GM19463 (cell line): ENCODE results near the gene RBMX.

Experiments
- ATAC-seq: cut with Tn5 transposase; IDR thresholded peaks from one replicate; pipeline ENCODE4 v1.9.1; 2021; ENCODE audit warnings: mild to moderate bottlenecking, moderate library complexity; ENCODE audit not compliant: unreplicated experiment

RBMX gene

DNA sequence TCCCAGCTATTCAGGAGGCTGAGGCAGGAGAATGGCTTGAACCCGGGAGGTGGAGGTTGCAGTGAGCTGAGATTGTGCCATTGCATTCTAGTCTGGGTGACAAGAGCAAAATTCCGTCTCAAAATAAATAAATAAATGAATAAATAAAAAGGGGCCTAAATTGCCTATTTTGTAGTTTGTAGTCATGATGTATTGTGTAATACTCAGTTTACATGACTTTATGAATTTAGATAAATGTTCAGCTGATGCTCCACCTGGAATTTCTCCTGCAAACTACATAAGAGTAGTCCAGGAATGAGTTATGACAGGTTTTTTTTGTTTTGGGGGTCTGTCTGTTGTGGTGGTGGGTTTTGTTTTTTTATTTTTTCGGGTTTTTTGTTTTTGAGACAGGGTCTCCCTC is 31.1 kb downstream of the RBMX start:
- ATAC-seq: no peak

DNA sequence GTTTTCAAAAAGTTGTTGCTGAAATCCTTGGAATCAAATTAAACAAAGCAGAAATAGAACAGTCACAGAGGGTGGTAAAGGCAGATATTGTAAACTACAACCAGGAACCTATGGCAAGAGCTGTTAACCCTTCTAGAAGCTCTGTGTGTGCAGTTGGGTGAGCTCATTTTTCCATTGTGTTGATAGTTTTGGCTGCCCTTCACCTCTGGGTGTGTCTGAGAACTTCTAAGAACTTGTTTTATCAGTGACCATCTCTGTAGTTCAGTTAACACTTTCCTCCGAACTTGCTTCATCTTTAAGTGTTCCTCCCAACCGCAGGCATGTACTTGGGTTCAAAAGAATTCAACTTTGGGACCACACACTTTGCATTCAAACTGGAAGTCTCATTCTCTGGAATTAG is 32.7 kb downstream of the RBMX start:
- ATAC-seq: no peak

DNA sequence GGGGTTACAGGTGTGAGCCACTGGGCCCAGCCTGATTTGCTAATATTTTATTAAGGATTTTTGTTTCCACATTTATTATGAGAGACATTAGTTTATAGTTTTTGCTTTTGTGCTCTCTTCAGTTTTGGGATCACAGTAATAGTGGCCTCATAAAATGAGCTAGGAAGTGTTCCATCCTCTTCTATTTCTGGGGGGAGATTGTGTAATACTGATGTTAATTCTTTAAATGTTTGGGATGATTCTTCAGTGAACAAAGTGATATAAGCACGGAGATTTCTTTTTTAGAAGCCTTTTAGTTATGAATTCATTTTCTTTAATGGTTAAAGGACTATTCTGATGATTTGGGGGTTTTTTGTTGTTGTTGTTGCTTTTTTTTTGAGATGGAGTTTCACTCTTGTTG is 41.3 kb downstream of the RBMX start:
- no peak for ATAC-seq

DNA sequence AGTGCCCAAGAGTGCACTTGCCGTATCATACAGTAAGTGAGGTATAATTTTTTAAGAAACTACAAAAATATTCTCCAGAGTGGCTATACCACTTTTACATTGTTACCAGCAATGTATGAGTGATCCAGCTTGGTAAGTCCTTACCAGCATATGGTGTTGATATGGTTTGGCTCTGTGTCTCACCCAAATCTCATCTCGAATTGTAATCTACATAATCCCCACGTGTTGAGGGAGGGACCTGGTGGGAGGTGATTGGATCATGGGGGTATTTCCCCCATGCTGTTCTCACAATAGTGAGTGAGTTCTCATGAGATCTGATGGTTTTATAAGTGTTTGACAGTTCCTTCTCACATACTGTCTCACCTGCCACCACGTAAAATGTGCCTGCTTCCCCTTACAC is 44.8 kb downstream of the RBMX start:
- no peak for ATAC-seq

DNA sequence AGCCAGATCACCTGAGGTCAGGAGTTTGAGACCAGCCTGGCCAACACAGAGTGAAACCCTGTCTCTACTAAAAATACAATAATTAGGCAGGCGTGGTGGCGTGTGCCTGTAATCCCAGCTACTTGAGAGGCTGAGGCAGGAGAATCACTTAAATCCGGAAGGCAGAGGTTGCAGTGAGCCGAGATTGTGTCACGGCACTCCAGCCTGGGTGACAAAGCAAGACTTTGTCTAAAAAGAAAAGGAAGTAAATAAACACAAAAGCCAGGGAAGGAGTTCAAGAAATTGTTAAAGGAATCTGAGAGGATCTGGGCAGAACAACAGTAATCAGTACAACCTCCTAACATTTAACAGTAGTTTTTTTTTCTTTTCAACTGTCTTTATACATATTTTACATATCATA is 51.1 kb downstream of the RBMX start:
- no peak for ATAC-seq

DNA sequence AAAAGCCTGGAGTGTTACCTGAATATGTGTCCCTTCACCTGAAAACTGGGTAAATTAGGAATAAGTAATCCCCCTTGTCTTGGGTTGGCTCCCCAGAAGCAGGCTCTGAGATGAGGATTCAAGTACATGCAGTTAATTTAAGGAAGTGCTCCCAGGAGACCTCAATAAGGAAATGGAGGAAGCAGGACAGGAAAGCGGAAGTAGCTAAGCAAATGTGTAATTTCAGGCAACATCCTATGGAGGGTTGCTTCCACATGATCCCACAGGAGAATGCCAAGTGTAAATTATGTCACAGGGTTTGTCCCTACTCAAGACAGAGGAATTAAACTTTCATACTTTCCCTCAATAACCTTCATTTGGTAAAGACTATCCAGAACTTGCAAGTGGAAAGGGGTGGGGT is 51.7 kb downstream of the RBMX start:
- ATAC-seq: no peak

DNA sequence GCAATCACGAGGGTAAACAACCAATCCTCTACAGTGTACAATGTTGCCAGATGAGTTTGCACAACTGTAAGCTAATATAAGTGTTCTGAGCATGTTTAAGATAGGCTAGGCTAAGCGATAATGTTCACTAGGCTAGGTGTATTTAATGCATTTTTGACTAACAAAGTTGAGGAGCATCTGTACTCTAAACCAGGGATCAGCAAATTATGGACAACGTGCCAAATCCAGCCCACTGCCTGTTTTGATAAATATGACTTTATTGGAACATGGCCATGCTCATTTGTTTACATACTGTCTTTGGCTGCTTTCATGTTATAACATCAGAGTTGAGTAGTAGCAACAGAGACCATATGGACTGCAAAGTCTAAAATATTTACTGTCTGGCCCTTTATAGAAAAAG is 53.5 kb downstream of the RBMX start:
- no peak for ATAC-seq

DNA sequence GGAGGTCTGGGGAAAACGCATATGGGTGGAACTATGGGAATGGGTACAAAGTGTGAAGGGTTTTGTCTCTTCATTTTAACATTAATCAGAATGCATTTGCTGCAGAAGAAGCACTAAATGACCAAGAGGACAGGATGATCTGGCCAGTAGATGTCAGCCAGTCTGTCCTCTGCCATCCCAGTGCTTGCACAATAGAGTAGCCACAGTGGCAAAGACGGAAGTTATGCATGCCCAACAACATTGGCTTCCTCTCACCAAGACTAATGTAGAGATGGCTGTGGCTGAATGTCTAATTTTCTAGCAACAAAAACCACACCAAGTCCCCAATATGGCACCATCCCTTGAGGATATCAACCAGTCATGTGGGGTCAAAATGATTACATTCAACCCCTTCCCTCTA is 54.8 kb downstream of the RBMX start:
- no peak for ATAC-seq
